Panc1 (cell line): Measurements from ENCODE around the gene SH2B2. TPM values are rescaled to one million over a fixed set of nuclear protein-coding genes. Genes with fewer than 3 reads are reported as not detected.

Source experiments
- ATAC-seq: fragments of 200-7000 bp; cut with Tn5 transposase; 2 replicates; pipeline ENCODE4 v1.9.1; 2020; ENCODE audit warnings: mild to moderate bottlenecking, moderate library complexity
- BruUV-seq: library from RNA; stranded (reverse); fragments of 400-500 nt; replicated peaks from 2 replicates; lab custom pipeline; 2021; lab: Mats Ljungman, UMichigan
- CTCF ChIA-PET: fragments of 300-600 bp; sonication (Branson Sonifier 250); formaldehyde crosslinking; loops from one replicate; lab custom pipeline; 2022; ENCODE audit warnings: antibody characterized with exemption; lab: Charles Lee
- POLR2A ChIA-PET: fragments of 300-600 bp; sonication (Branson Sonifier 250); formaldehyde crosslinking; loops from one replicate; lab custom pipeline; 2022; ENCODE audit warnings: antibody characterized with exemption; lab: Charles Lee
- DNase-seq: peaks from one replicate; pipeline ENCODE4 v3.0.0-alpha.2; 2010; ENCODE audit warnings: low read depth, low spot score
- H3K27ac ChIP-seq: 2 replicates; pipeline ENCODE4 v1.5.1; 2011; ENCODE audit warnings: mild to moderate bottlenecking, low read length, inconsistent platforms
- H3K27me3 ChIP-seq: fragments of 200-500 bp; sonication (Bioruptor generic); 2 replicates; pipeline ENCODE4 v1.6.0; 2014; ENCODE audit warnings: low read length, inconsistent platforms; ENCODE audit not compliant: control insufficient read depth, insufficient read depth
- H3K36me3 ChIP-seq: fragments of 200-500 bp; sonication (Bioruptor generic); 2 replicates; pipeline ENCODE4 v1.5.1; 2014; ENCODE audit warnings: inconsistent platforms, mild to moderate bottlenecking, low read length, moderate library complexity; ENCODE audit not compliant: control insufficient read depth, insufficient read depth
- H3K4me1 ChIP-seq: 2 replicates; pipeline ENCODE4 v1.5.1; 2011; ENCODE audit warnings: inconsistent platforms, mild to moderate bottlenecking, low read length, moderate library complexity; ENCODE audit not compliant: control insufficient read depth, insufficient read depth
- H3K4me3 ChIP-seq, 2 experiments: 2 replicates each; pipeline ENCODE4 v1.5.1; 2011 to 2012; ENCODE audit warnings: low read depth in 2 of 2, low read length in 2 of 2, mild to moderate bottlenecking in 2 of 2, inconsistent platforms in 1 of 2, moderate library complexity in 1 of 2
- H3K9me3 ChIP-seq: fragments of 200-500 bp; sonication (Bioruptor generic); 2 replicates; pipeline ENCODE4 v1.5.1; 2014; ENCODE audit warnings: low read depth, mild to moderate bottlenecking, inconsistent platforms, low read length, moderate library complexity; ENCODE audit not compliant: control insufficient read depth, insufficient read depth
- CTCF ChIP-seq: fragments of 450-650 bp; IDR thresholded peaks from 2 replicates; pipeline ENCODE4 v1.5.1; 2017; ENCODE audit warnings: mild to moderate bottlenecking
- POLR2AphosphoS5 ChIP-seq: IDR thresholded peaks from 2 replicates; pipeline ENCODE4 v1.6.1; 2012; ENCODE audit warnings: mild to moderate bottlenecking, low read depth, low read length, moderate library complexity
- REST ChIP-seq, 2 experiments: IDR thresholded peaks; 2 replicates each; pipeline ENCODE4 v1.6.1; 2011 to 2012; ENCODE audit warnings: low read depth in 2 of 2, control low read depth in 1 of 2, low read length in 1 of 2, mild to moderate bottlenecking in 1 of 2, moderate library complexity in 1 of 2; ENCODE audit not compliant: insufficient read depth in 1 of 2
- SIN3A ChIP-seq: IDR thresholded peaks from 2 replicates; pipeline ENCODE4 v1.6.1; 2012; ENCODE audit warnings: low read depth, mild to moderate bottlenecking, low read length, moderate library complexity, borderline replicate concordance; ENCODE audit not compliant: insufficient read depth
- in situ Hi-C: cut with HindIII; loops from 2 replicates; pipeline ENCODE4 v1.10.0; 2016; ENCODE audit warnings: low sequenced_read_pairs, low pct_unique_long_range_greater_than_20kb
- intact Hi-C: fragments of 100-400 bp; cut with micrococcal nuclease; formaldehyde crosslinking; loops from one replicate; pipeline ENCODE4 v1.10.0; 2022; ENCODE audit not compliant: unreplicated experiment
- total RNA-seq: library from RNA; stranded (reverse); gene quantifications from one replicate; pipeline ENCODE4 v1.2.1, GENCODE V29; 2021; ENCODE audit not compliant: unreplicated experiment

SH2B2 gene
- total RNA-seq, 1 experiment from 2014 or later, result 2.8 TPM

GRCh38 chr7:102321351-102322201 lies 34.9 kb downstream of the SH2B2 start:
- in situ Hi-C loops (no loop called here), intact Hi-C loops (no loop called here)
- no peaks in the 10 kb centered on the region for H3K36me3 ChIP-seq
- H3K9me3 ChIP-seq, result no peaks in the 10 kb centered on the region
- no peak overlapping the region for H3K4me3 ChIP-seq
- no TSS peak for BruUV-seq
- ChIA-PET POLR2A (no interaction called here), CTCF (no interaction called here)
- H3K27ac ChIP-seq, result no peak overlapping the region
- DNase-seq (no peak), ATAC-seq (peak; percentile 45; the same call in 1 of the 2 replicates)
- TF ChIP-seq CTCF (0 out of 2 replicates have a peak, but pooled peaks have one; percentile 12), SIN3A (no peak), REST (IDR thresholded peaks at IDR 0.05; ENCODE audit: insufficient read depth in 1 of 2, low read depth in 2 of 2, low read length in 1 of 2) (no peak)
- no peaks in the 10 kb centered on the region for H3K27me3 ChIP-seq
- H3K4me1 ChIP-seq, result no peaks in the 10 kb centered on the region

GRCh38 chr7:102322202-102322715 lies 35.6 kb downstream of the SH2B2 start:
- CTCF ChIA-PET, result no interaction called here
- Histone ChIP-seq H3K27ac (no peak overlapping the region), H3K27me3 (no peaks in the 10 kb centered on the region), H3K36me3 (no peaks in the 10 kb centered on the region), H3K4me3 (no peak overlapping the region), H3K4me1 (no peaks in the 10 kb centered on the region), H3K9me3 (no peaks in the 10 kb centered on the region)
- intact Hi-C loops, result no loop called here
- POLR2A ChIA-PET, result no interaction called here
- in situ Hi-C loops, result no loop called here
- TF ChIP-seq POLR2AphosphoS5 (no peak), CTCF (no peak)
- ATAC-seq (no peak), DNase-seq (no peak)
- BruUV-seq, result no TSS peak
